ENCODE results near the gene KRTAP5-7. TPM values are rescaled to one million over a fixed set of nuclear protein-coding genes. Genes with fewer than 3 reads are reported as not detected.

The KRTAP5-7 gene
- total RNA-seq, 1 donor from 2014 or later: not detected

- Histone ChIP-seq H3K4me2 (no peak overlapping the region), H3F3A (ENCODE audit: low read depth) (peaks cover 4% of the 10 kb centered on the region), H3K4me3 (no peak overlapping the region), H3K27me3 (no peaks in the 10 kb centered on the region), H3K27ac (no peak overlapping the region), H3K36me3 (no peaks in the 10 kb centered on the region), H3K4me1 (peaks cover 15% of the 10 kb centered on the region), H4K20me1 (ENCODE audit: low read depth) (no peaks in the 10 kb centered on the region), H3K79me2 (ENCODE audit: low read depth) (no peaks in the 10 kb centered on the region), H3K9me3 (ENCODE audit: low read depth) (no peaks in the 10 kb centered on the region), H3K9ac (no peak overlapping the region), H2AFZ (replicated peaks) (no peak overlapping the region)
- TF ChIP-seq EZH2 (IDR thresholded peaks at IDR 0.05): no peak
- no peak for TF ChIP-seq CTCF (IDR thresholded peaks at IDR 0.05)
- no peak for TF ChIP-seq EZH2phosphoT487 (IDR thresholded peaks at IDR 0.05)
- no peak overlapping the region for H3K27ac Mint-ChIP-seq
- H3K27me3 Mint-ChIP-seq (ENCODE audit: insufficient read depth, low read depth): peaks cover 6% of the 10 kb centered on the region
- no peak for DNase-seq (ENCODE audit: low spot score)
- H3K4me1 Mint-ChIP-seq: peaks cover 19% of the 10 kb centered on the region
- peaks cover 7% of the 10 kb centered on the region for H3K9me3 Mint-ChIP-seq
- H3K36me3 Mint-ChIP-seq: peaks cover 20% of the 10 kb centered on the region
- no peak overlapping the region for H3K4me3 Mint-ChIP-seq
Measured at GRCh38 chr11:71502871-71503435, 24.1 kb upstream of the KRTAP5-7 start.

- Histone ChIP-seq H3K79me2 (ENCODE audit: low read depth) (no peaks in the 10 kb centered on the region), H3K4me2 (peak overlapping the region; percentile 64), H3K36me3 (no peaks in the 10 kb centered on the region), H2AFZ (replicated peaks) (no peak overlapping the region), H3K4me3 (no peak overlapping the region), H3K27ac (no peak overlapping the region), H3K9ac (no peak overlapping the region), H4K20me1 (ENCODE audit: low read depth) (no peaks in the 10 kb centered on the region), H3K4me1 (peaks cover 15% of the 10 kb centered on the region), H3F3A (ENCODE audit: low read depth) (peaks cover 4% of the 10 kb centered on the region), H3K27me3 (no peaks in the 10 kb centered on the region), H3K9me3 (ENCODE audit: low read depth) (peaks cover 6% of the 10 kb centered on the region)
- Mint-ChIP-seq H3K4me3 (no peak overlapping the region), H3K9me3 (peaks cover 13% of the 10 kb centered on the region), H3K27me3 (ENCODE audit: insufficient read depth, low read depth) (peaks cover 2% of the 10 kb centered on the region), H3K36me3 (peaks cover 13% of the 10 kb centered on the region), H3K27ac (peak overlapping the region; percentile 78), H3K4me1 (peaks cover 19% of the 10 kb centered on the region)
- peak; percentile 66 for DNase-seq (ENCODE audit: low spot score)
- no peak for TF ChIP-seq CTCF (IDR thresholded peaks at IDR 0.05)
- TF ChIP-seq EZH2 (IDR thresholded peaks at IDR 0.05): no peak
- no peak for TF ChIP-seq EZH2phosphoT487 (IDR thresholded peaks at IDR 0.05)
Measured at GRCh38 chr11:71504531-71504930, 22.5 kb upstream of the KRTAP5-7 start.

DNA sequence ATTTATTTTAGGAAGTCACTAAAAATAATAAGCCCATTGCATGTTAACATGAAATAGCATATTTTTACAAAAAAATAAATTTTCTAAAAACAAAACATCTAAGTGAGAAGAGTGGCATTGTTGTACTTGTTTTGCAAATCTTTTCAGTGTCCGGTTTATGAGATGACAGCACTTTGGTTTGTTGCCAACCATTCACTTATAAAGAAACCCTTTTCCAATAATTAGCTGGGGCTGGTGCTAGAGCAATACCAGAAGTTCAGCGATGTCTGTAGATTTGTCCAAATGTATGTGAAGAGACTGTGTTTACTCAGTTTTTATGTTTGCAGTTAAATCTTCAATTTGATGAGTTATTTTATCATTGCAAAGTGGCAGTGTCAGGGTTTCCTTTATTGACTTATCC is 22.1 kb upstream of the KRTAP5-7 start:
- DNase-seq (ENCODE audit: low spot score): no peak
- peaks cover 15% of the 10 kb centered on the region for H3K4me1 ChIP-seq
- H3K36me3 ChIP-seq: no peaks in the 10 kb centered on the region
- H3K79me2 ChIP-seq (ENCODE audit: low read depth): no peaks in the 10 kb centered on the region
- H3K4me2 ChIP-seq: peak overlapping the region; percentile 64
- H3K27ac ChIP-seq: no peak overlapping the region
- Mint-ChIP-seq H3K27me3 (ENCODE audit: insufficient read depth, low read depth) (peaks cover 2% of the 10 kb centered on the region), H3K27ac (no peak overlapping the region), H3K4me1 (peaks cover 19% of the 10 kb centered on the region), H3K4me3 (no peak overlapping the region), H3K9me3 (peaks cover 18% of the 10 kb centered on the region), H3K36me3 (peaks cover 13% of the 10 kb centered on the region)
- peaks cover 6% of the 10 kb centered on the region for H3K9me3 ChIP-seq (ENCODE audit: low read depth)
- TF ChIP-seq EZH2 (IDR thresholded peaks at IDR 0.05): no peak
- TF ChIP-seq CTCF (IDR thresholded peaks at IDR 0.05): no peak
- TF ChIP-seq EZH2phosphoT487 (IDR thresholded peaks at IDR 0.05): no peak
- H4K20me1 ChIP-seq (ENCODE audit: low read depth): no peaks in the 10 kb centered on the region
- no peak overlapping the region for H2AFZ ChIP-seq (replicated peaks)
- no peak overlapping the region for H3K4me3 ChIP-seq
- H3F3A ChIP-seq (ENCODE audit: low read depth): peaks cover 4% of the 10 kb centered on the region
- H3K9ac ChIP-seq: no peak overlapping the region
- no peaks in the 10 kb centered on the region for H3K27me3 ChIP-seq
